Measurements from ENCODE around the gene GFOD1. TPM values are rescaled to one million over a fixed set of nuclear protein-coding genes. Genes with fewer than 3 reads are reported as not detected.
"Not testable (repeated sequence)": the region's sequence is repeated elsewhere in the genome, so short reads cannot be mapped to it uniquely, and the experiment has no call there.

GFOD1 gene
- total RNA-seq, 1 experiment from 2014 or later = 0.68 TPM

DNA sequence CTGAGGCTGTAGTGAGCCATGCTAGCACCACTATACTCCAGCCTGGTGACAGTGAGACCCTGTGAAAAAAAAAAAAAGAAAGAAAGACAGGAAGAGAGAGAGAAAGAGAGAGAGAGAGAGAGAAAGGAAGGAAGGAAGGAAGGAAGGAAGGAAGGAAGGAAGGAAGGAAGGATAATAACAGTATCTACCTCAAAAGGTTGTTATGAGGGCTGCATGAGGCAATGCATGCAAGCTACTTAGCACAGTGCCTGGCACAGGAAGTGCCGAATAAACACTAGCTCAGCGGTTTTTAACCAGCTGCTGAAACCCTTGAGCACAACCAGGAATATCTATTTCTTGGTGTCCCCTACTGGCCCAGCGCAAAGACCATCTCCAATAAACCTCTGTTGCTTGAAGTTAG, 96.7 kb downstream of the GFOD1 start:
- BruUV-seq (replicated peaks) = no TSS peak
- intact Hi-C loops (cut with micrococcal nuclease; ENCODE audit: unreplicated experiment) = no loop called here
- POLR2A ChIA-PET (ENCODE audit: unreplicated experiment) = no interaction called here

DNA sequence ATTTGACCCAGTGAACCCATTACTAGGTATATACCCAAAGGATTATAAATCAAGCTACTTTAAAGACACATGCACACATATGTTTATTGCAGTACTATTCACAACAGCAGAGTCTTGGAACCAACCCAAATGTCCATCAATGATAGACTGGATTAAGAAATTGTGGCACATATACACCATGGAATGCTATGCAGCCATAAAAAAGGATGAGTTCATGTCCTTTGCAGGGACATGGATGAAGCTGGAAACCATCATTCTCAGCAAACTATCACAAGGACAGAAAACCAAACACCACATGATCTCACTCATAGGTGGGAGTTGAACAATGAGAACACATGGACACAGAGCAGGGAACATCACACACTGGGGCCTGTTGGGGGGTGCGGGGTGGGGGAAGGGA, 98.2 kb downstream of the GFOD1 start:
- CTCF ChIA-PET = not testable (repeated sequence)

More for the DNA sequence above, 96.7 kb downstream of the GFOD1 start:
- H3K4me2 ChIP-seq = no peak overlapping the region
- H3K27ac ChIP-seq = no peak overlapping the region
- H3K36me3 ChIP-seq (ENCODE audit: low read depth) = no peaks in the 10 kb centered on the region
- no peaks in the 10 kb centered on the region; the same call in 1 of the 2 replicates for H3K9me3 ChIP-seq (ENCODE audit: insufficient read depth, low read depth)
- H3F3A ChIP-seq (ENCODE audit: insufficient read depth, low read depth) = peaks cover 8% of the 10 kb centered on the region; the same call in 1 of the 2 replicates
- no peak for TF ChIP-seq EZH2 (IDR thresholded peaks at IDR 0.05; ENCODE audit: low read depth)
- TF ChIP-seq, protein P1, sequence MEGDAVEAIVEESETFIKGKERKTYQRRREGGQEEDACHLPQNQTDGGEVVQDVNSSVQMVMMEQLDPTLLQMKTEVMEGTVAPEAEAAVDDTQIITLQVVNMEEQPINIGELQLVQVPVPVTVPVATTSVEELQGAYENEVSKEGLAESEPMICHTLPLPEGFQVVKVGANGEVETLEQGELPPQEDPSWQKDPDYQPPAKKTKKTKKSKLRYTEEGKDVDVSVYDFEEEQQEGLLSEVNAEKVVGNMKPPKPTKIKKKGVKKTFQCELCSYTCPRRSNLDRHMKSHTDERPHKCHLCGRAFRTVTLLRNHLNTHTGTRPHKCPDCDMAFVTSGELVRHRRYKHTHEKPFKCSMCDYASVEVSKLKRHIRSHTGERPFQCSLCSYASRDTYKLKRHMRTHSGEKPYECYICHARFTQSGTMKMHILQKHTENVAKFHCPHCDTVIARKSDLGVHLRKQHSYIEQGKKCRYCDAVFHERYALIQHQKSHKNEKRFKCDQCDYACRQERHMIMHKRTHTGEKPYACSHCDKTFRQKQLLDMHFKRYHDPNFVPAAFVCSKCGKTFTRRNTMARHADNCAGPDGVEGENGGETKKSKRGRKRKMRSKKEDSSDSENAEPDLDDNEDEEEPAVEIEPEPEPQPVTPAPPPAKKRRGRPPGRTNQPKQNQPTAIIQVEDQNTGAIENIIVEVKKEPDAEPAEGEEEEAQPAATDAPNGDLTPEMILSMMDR (conservative IDR thresholded peaks at IDR 0.05) = no peak
- H3K79me2 ChIP-seq (ENCODE audit: low read depth) = peaks cover 4% of the 10 kb centered on the region; the same call in 1 of the 2 replicates
- no peaks in the 10 kb centered on the region for H4K20me1 ChIP-seq (ENCODE audit: insufficient read depth)
- no peak for DNase-seq
- H3K4me1 ChIP-seq (replicated peaks; ENCODE audit: insufficient read depth) = peaks cover 11% of the 10 kb centered on the region
- H3K4me3 ChIP-seq = no peak overlapping the region
- H3K9me2 ChIP-seq (ENCODE audit: insufficient read depth) = no peaks in the 10 kb centered on the region
- no peaks in the 10 kb centered on the region for H3K27me3 ChIP-seq (ENCODE audit: insufficient read depth, low read depth)
- H2AFZ ChIP-seq = no peak overlapping the region
- CTCF ChIA-PET = no interaction called here

DNA sequence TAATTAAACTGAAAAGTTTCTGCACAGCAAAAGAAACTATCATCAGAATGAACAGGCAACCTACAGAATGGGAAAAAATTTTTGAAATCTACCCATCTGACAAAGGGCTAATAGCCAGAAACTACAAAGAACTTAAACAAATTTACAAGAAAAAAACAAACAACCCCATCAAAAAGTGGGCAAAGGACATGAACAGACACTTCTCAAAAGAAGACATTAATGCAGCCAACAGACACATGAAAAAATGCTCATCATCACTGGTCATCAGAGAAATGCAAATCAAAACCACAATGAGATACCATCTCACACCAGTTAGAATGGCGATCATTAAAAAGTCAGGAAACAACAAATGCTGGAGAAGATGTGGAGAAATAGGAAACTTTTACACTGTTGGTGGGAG, 98.6 kb downstream of the GFOD1 start:
- H2AFZ ChIP-seq; H3K9me3 ChIP-seq (ENCODE audit: insufficient read depth, low read depth); H3K27me3 ChIP-seq (ENCODE audit: insufficient read depth, low read depth); BruUV-seq (replicated peaks); H3K27ac ChIP-seq; H3K4me2 ChIP-seq; intact Hi-C loops (cut with micrococcal nuclease; ENCODE audit: unreplicated experiment); DNase-seq; H3K36me3 ChIP-seq (ENCODE audit: low read depth); H3K4me3 ChIP-seq; H3K9me2 ChIP-seq (ENCODE audit: insufficient read depth); H4K20me1 ChIP-seq (ENCODE audit: insufficient read depth); H3K4me1 ChIP-seq (replicated peaks; ENCODE audit: insufficient read depth); CTCF ChIA-PET; H3F3A ChIP-seq (ENCODE audit: insufficient read depth, low read depth); H3K79me2 ChIP-seq (ENCODE audit: low read depth); POLR2A ChIA-PET (ENCODE audit: unreplicated experiment): not testable (repeated sequence)

More for the DNA sequence above, 98.2 kb downstream of the GFOD1 start:
- H3K27ac ChIP-seq; H3K4me3 ChIP-seq; H2AFZ ChIP-seq; H3F3A ChIP-seq (ENCODE audit: insufficient read depth, low read depth); H3K27me3 ChIP-seq (ENCODE audit: insufficient read depth, low read depth); H3K36me3 ChIP-seq (ENCODE audit: low read depth); H3K79me2 ChIP-seq (ENCODE audit: low read depth); BruUV-seq (replicated peaks); POLR2A ChIA-PET (ENCODE audit: unreplicated experiment); H3K4me2 ChIP-seq; H3K9me3 ChIP-seq (ENCODE audit: insufficient read depth, low read depth); H3K4me1 ChIP-seq (replicated peaks; ENCODE audit: insufficient read depth); DNase-seq; H4K20me1 ChIP-seq (ENCODE audit: insufficient read depth); intact Hi-C loops (cut with micrococcal nuclease; ENCODE audit: unreplicated experiment); H3K9me2 ChIP-seq (ENCODE audit: insufficient read depth): not testable (repeated sequence)

DNA sequence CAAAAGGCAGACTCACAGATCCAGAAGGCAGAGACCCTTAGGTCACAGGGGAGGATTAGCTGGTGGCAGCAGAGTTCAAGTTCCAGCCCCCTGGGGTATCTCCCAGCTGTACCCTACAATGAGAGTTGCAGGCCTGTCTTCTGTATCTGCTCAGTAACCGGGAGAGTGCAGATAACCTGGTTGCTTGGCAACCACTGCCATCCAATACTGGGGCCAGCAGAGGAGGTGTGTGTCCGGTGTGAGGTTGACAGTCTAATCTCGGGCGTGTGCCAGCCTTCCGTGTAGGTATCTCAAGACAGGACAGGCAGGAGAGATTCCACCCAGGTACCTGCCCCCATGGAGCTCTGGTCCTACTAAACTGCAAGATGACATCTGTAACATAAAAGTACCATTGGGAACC, 102.4 kb downstream of the GFOD1 start:
- H3K4me1 ChIP-seq (replicated peaks; ENCODE audit: insufficient read depth) = peaks cover 14% of the 10 kb centered on the region
- CTCF ChIA-PET = no interaction called here
- no peak overlapping the region for H3K27ac ChIP-seq
- no peaks in the 10 kb centered on the region for H3K27me3 ChIP-seq (ENCODE audit: insufficient read depth, low read depth)
- no peak overlapping the region for H3K4me3 ChIP-seq
- no peaks in the 10 kb centered on the region for H3K36me3 ChIP-seq (ENCODE audit: low read depth)
- no peak overlapping the region for H2AFZ ChIP-seq
- no peaks in the 10 kb centered on the region; the same call in 1 of the 2 replicates for H3K9me3 ChIP-seq (ENCODE audit: insufficient read depth, low read depth)
- H3K4me2 ChIP-seq = no peak overlapping the region
- BruUV-seq (replicated peaks) = no TSS peak
- intact Hi-C loops (cut with micrococcal nuclease; ENCODE audit: unreplicated experiment) = no loop called here
- no peaks in the 10 kb centered on the region for H4K20me1 ChIP-seq (ENCODE audit: insufficient read depth)
- POLR2A ChIA-PET (ENCODE audit: unreplicated experiment) = no interaction called here
- H3K9me2 ChIP-seq (ENCODE audit: insufficient read depth) = no peaks in the 10 kb centered on the region
- TF ChIP-seq, protein P1 (conservative IDR thresholded peaks at IDR 0.05) = no peak
- TF ChIP-seq EZH2 (IDR thresholded peaks at IDR 0.05; ENCODE audit: low read depth) = no peak
- 0 out of 2 replicates have a peak, but pooled peaks cover 4% of the 10 kb centered on the region for H3F3A ChIP-seq (ENCODE audit: insufficient read depth, low read depth)
- no peak for DNase-seq
- no peaks in the 10 kb centered on the region for H3K79me2 ChIP-seq (ENCODE audit: low read depth)
